Stimulated activated CD4-positive, alpha-beta T cell treated with anti-CD3 and anti-CD28 coated beads, Interleukin-4, amount 100 ng/mL, for 48 hours (primary cell): Measurements from ENCODE around the gene TMEM81.

Experiments used
- DNase-seq, 2 donors: peaks; one replicate each; pipeline ENCODE4 v3.0.0-alpha.2; 2020; ENCODE audit warnings: low read depth in 2 of 2

TMEM81 gene

GRCh38 chr1:205077158-205077933 is 6.9 kb downstream of the TMEM81 start:
- DNase-seq, result no peak

GRCh38 chr1:205076245-205076761 is 8.0 kb downstream of the TMEM81 start:
- DNase-seq, result no peak

DNA sequence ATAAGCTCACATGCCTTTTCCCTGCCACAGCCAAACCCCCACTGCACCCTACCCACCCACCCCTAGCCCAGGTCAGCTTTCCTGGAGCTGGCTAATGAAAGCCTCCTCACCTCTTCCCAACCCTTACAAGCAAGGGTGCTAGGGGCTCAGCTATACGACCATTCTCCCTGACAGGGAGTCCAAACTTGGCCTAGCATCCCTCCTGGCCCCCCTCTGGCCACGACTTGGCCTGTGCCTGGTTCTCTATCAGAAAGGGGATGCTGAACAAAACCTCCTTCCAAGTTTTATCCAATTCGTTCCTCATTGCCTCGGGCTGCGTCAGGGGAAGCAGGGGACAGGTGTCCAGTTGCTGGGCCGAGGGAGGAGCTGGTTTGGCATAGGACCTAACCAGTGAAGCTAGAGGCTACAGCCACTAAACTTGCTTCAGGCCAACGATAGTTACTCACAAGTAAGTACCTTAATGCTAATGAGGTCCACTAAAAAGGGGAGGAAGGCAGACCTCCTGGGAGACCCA is 8.6 kb downstream of the TMEM81 start:
- DNase-seq, result no peak

GRCh38 chr1:205074513-205074912 is 9.7 kb downstream of the TMEM81 start:
- DNase-seq, result no peak

- no peak for DNase-seq
Observed at GRCh38 chr1:205074084-205074483, 10.2 kb downstream of the TMEM81 start.

- DNase-seq, result no peak
Observed at GRCh38 chr1:205073511-205073910, 10.7 kb downstream of the TMEM81 start.

DNA sequence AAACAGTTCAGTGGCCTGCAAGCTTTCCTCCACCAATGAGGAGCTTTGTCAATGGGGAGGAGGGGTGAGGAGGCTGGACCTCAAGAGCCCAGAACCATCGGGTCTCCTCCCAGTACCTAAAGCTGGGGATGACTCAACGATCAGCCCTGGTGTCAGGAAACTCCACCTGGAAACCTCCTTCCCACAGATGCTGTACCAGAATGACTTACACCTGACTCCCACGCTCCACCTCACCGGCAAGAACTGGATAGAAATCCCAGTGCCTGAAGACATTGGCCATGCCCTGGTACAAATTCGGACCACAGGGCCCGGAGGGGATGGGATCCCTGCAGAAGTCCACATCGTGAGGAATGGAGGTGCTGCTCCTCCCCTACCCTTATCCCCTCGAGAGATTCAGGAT is 11.4 kb downstream of the TMEM81 start:
- DNase-seq, result no peak

DNA sequence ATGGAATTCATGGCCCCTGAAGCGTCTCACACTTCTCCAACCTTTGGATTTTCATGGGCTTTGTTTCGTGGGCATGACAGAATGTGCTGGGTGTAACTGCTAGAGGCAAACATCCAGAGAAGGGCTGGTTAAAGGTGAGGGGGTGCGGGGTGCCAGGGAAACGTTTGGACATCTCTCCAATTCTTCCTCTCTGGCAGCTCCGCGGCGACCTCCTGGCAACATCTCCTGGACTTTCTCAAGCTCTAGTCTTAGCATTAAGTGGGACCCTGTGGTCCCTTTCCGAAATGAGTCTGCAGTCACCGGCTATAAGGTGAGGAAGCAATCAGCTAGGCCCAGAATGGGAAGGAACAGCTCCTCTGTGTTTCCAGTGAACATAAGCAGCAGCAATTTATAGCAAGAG is 12.0 kb downstream of the TMEM81 start:
- no peak for DNase-seq

DNA sequence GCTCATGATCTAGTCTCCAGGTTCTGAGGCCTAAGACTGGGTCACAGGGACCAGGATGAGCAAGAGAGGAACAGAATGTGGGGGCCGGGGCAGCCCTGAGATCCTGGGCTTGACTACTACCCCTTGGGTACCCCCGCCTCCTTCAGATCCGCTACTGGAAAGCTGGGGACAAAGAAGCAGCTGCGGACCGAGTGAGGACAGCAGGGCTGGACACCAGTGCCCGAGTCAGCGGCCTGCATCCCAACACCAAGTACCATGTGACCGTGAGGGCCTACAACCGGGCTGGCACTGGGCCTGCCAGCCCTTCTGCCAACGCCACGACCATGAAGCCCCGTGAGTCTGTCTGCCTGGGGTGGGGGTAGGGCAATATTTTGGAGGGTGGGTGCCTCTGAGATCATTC is 12.5 kb downstream of the TMEM81 start:
- no peak for DNase-seq

DNA sequence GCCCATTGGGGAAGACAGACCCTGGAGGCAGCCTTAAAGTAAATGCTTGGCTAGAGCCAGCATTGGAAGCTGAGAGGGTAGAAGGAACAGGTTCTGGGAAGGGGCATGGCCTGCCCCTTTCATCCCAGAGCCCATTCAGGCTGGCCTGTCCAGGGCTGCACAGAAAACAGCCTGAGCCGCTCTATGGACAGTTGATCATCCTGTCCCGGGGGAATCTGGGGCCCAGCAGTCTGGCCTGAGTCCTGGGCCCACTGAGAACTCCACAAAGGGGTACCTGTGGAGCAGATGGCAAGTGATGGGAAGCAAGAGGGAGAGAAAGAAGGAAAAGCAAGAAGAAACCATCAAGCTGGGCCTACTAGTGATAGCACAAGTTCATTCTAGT is 13.2 kb downstream of the TMEM81 start:
- DNase-seq, result no peak

DNA sequence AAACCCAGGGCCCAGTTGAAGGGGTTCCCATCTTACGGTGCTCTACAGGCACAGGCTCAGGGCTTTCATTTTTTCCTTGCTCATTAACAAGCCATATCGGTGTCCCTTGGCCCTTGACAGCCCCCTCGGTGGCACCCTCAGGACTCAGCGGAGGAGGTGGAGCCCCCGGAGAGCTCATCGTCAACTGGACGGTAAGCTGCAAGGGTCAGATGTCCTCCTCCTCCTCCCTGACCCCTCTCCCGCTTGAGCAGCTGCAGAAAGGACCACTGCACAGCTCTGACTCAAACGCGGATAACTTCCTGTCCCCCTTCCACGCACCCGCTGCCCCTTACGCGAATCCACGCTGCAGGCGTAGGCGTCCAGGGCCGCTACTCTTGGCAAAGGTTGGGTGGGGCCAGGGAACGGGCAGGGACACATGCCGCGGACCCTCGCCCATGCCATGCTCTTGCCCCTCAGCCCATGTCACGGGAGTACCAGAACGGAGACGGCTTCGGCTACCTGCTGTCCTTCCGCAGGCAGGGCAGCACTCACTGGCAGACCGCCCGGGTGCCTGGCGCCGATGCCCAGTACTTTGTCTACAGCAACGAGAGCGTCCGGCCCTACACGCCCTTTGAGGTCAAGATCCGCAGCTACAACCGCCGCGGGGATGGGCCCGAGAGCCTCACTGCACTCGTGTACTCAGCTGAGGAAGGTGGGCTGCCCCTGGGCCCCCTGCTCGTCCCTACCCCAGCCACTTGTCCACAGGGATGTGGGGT is 14.7 kb downstream of the TMEM81 start:
- no peak for DNase-seq

DNA sequence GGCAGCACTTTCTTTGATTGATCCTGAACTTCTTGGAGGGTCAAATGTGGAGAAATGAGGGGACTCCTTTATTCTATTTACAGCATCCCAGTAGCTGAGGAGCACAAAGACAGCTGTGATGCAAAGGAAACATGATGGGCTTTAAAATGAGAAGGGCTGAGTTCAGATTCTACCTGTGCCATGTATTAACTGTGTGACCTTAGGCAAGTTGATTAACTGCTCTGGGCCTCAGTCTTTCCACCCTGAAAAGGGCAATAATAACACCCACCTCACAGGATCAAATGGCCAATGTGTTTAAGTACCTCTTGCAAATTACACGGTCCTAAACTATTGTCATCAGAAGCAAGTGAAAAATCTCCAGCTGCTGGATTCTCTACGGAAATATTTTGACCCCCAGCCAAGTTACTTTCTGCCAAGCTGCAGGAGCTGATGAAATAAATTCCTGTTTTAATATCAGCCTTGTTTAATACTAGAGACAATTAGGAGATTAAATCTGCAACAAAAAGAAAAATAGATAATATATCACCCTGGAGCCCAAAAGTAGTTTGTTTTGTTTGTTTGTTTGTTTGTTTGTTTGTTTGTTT is 15.7 kb downstream of the TMEM81 start:
- DNase-seq, result no peak

DNA sequence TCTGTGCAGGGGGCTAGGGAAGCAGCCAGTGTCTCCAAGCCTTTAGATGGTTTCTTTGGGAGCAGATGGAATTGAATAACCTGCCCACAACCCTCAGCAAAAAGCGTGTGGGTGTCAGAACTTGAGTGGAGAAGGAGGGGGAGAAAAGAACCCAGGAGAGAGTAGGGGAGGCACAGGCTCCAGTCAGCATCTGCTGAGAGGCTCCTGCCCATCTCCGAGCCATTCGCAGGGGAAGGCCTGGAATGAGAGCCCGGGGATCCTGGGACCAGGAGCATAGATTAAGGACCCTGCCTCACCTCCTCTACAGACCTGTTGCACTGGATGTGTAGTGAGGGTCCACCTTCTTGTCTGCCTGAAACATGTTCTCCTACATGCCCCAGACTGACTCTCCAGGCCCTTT is 16.3 kb downstream of the TMEM81 start:
- no peak for DNase-seq

- DNase-seq, result no peak
Observed at GRCh38 chr1:205067031-205067430, 17.2 kb downstream of the TMEM81 start.

DNA sequence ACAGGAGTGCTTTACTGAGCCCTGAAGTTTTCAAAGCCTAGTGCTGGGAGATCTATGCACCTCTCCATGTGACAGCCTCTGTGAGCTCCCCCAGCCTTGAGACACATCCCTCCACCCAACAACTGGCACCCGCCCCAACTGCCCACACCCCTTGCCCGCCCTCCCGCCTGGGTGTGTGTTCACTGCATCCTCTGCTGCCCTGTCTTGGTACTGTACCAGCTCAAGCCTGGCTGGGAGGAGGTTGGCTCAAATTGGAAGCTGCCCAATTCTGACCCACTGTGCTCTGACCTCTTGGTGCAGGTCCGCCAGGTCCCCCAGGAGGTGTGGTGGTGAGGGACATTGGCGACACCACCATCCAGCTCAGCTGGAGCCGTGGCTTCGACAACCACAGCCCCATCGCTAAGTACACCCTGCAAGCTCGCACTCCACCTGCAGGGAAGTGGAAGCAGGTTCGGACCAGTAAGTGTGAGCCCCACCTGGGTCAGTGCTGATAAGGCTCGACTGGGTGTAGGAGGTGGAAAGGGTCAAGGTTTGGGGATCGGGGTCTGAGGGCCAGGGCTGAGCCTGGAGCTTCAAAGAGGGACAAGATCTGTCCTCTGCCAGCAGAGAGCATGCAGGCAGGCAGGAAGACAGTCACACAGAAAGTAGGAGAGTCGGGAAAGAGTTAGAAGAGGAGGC is 18.0 kb downstream of the TMEM81 start:
- no peak for DNase-seq

GRCh38 chr1:205065666-205066065 is 18.6 kb downstream of the TMEM81 start:
- no peak for DNase-seq

GRCh38 chr1:205064741-205065316 is 19.4 kb downstream of the TMEM81 start:
- no peak for DNase-seq

GRCh38 chr1:205064301-205064700 is 20.0 kb downstream of the TMEM81 start:
- DNase-seq, result no peak

DNA sequence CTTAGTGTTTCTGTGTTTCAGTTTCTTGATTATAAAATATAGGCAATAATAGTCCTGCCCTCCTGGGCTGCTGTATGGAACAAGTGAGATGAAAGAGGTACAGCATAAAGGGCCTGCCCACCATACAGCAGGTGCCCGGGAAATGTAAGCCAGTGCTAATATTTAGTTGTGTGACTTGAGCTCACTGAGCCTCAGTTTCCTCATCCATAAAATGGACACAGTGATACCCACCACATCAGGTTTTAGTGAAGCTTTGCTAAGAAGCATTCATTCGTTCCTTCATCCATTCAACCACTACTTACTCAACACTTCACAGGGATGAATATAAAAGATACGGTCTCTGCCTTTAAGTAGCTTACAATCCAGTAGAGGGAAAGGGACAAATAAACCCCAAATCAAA is 21.4 kb downstream of the TMEM81 start:
- no peak for DNase-seq

- DNase-seq, result no peak
Observed at GRCh38 chr1:205062319-205062718, 21.9 kb downstream of the TMEM81 start.

- DNase-seq, result peak; percentile 64 to 74
Observed at GRCh38 chr1:205061665-205062069, 22.6 kb downstream of the TMEM81 start.

GRCh38 chr1:205061227-205061626 is 23.0 kb downstream of the TMEM81 start:
- DNase-seq, result no peak
